IMR-90 (cell line): Measurements from ENCODE around the gene NT5E. TPM values are rescaled to one million over a fixed set of nuclear protein-coding genes. Genes with fewer than 3 reads are reported as not detected.

Experiments used
- ATAC-seq: fragments of 200-7000 bp; cut with Tn5 transposase; 2 replicates; pipeline ENCODE4 v1.9.1; 2020; ENCODE audit warnings: low read depth, mild to moderate bottlenecking, moderate library complexity
- Bru-seq: library from RNA; stranded (reverse); fragments of 400-500 nt; gene quantifications from one replicate; lab custom pipeline; 2021; lab: Mats Ljungman, UMichigan
- BruChase-seq, 2 experiments: library from RNA; stranded (reverse); fragments of 400-500 nt; gene quantifications; one replicate each; lab custom pipeline; 2021; lab: Mats Ljungman, UMichigan
- BruUV-seq: library from RNA; stranded (reverse); fragments of 400-500 nt; replicated peaks from 2 replicates; lab custom pipeline; 2021; lab: Mats Ljungman, UMichigan
- CTCF ChIA-PET: fragments of 300-600 bp; formaldehyde crosslinking; extraction: SDS; loops from one replicate; lab custom pipeline; 2021; ENCODE audit warnings: antibody characterized with exemption; lab: Yijun Ruan, JAX
- POLR2A ChIA-PET: fragments of 300-600 bp; sonication (Branson Sonifier 250); formaldehyde crosslinking; loops from one replicate; lab custom pipeline; 2022; ENCODE audit warnings: antibody characterized with exemption; ENCODE audit not compliant: unreplicated experiment; lab: Charles Lee
- DNase-seq: peaks from one replicate; pipeline ENCODE4 v3.0.0; 2013
- H2AFZ ChIP-seq: replicated peaks from 2 replicates; pipeline ENCODE3; 2013; ENCODE audit warnings: low read length, mild to moderate bottlenecking; ENCODE audit not compliant: poor library complexity
- H2AK5ac ChIP-seq: 2 replicates; pipeline ENCODE4 v1.6.1; 2013; ENCODE audit warnings: low read depth, low read length, inconsistent platforms
- H2AK9ac ChIP-seq: replicated peaks from 2 replicates; pipeline ENCODE3; 2013; ENCODE audit warnings: mild to moderate bottlenecking, low read depth, low read length, moderate library complexity; ENCODE audit not compliant: poor library complexity
- H2BK120ac ChIP-seq: 2 replicates; pipeline ENCODE4 v1.6.1; 2013; ENCODE audit warnings: low read depth, low read length, inconsistent platforms
- H2BK15ac ChIP-seq: 3 replicates; pipeline ENCODE4 v1.6.1; 2013; ENCODE audit warnings: low read depth, low read length, inconsistent platforms
- H2BK20ac ChIP-seq: 2 replicates; pipeline ENCODE4 v1.6.1; 2013; ENCODE audit warnings: low read depth, mild to moderate bottlenecking, inconsistent platforms, low read length, moderate library complexity
- H2BK5ac ChIP-seq: 2 replicates; pipeline ENCODE4 v1.6.1; 2013; ENCODE audit warnings: mild to moderate bottlenecking, low read depth, low read length, inconsistent platforms; ENCODE audit not compliant: poor library complexity, severe bottlenecking
- H3K14ac ChIP-seq: replicated peaks from 2 replicates; pipeline ENCODE4 v1.6.1; 2013; ENCODE audit warnings: low read depth, low read length, inconsistent platforms
- H3K18ac ChIP-seq: 2 replicates; pipeline ENCODE4 v1.6.1; 2013; ENCODE audit warnings: low read depth, low read length, control low read depth
- H3K23ac ChIP-seq: 2 replicates; pipeline ENCODE4 v1.6.1; 2013; ENCODE audit warnings: low read depth, low read length, inconsistent platforms
- H3K27ac ChIP-seq: 2 replicates; pipeline ENCODE4 v1.5.1; 2013; ENCODE audit warnings: mild to moderate bottlenecking, control low read depth, low read length; ENCODE audit not compliant: insufficient read depth
- H3K27me3 ChIP-seq: 2 replicates; pipeline ENCODE4 v1.6.1; 2013; ENCODE audit warnings: low read length; ENCODE audit not compliant: control insufficient read depth, insufficient read depth
- H3K36me3 ChIP-seq: 2 replicates; pipeline ENCODE4 v1.6.1; 2013; ENCODE audit warnings: low read length, mixed read lengths; ENCODE audit not compliant: control insufficient read depth, insufficient read depth
- H3K4ac ChIP-seq: 2 replicates; pipeline ENCODE4 v1.6.1; 2013; ENCODE audit warnings: low read depth, low read length, inconsistent platforms
- H3K4me1 ChIP-seq: 2 replicates; pipeline ENCODE4 v1.6.1; 2013; ENCODE audit warnings: low read length, mixed read lengths; ENCODE audit not compliant: control insufficient read depth, insufficient read depth
- H3K4me2 ChIP-seq: 2 replicates; pipeline ENCODE4 v1.6.1; 2013; ENCODE audit warnings: low read depth, mild to moderate bottlenecking, control low read depth, low read length, moderate library complexity
- H3K4me3 ChIP-seq: 2 replicates; pipeline ENCODE4 v1.5.1; 2013; ENCODE audit warnings: low read depth, mild to moderate bottlenecking, control low read depth, low read length, moderate library complexity; ENCODE audit not compliant: insufficient read depth
- H3K56ac ChIP-seq: 2 replicates; pipeline ENCODE4 v1.6.1; 2013; ENCODE audit warnings: low read length, inconsistent platforms; ENCODE audit not compliant: insufficient read depth; ENCODE audit errors: extremely low read depth
- H3K79me1 ChIP-seq, 2 experiments: 2 replicates each; pipeline ENCODE4 v1.6.1; 2013; ENCODE audit warnings: low read length in 2 of 2, inconsistent platforms in 1 of 2, low read depth in 1 of 2
- H3K9ac ChIP-seq: 2 replicates; pipeline ENCODE4 v1.6.1; 2013; ENCODE audit warnings: low read depth, low read length, control low read depth
- H3K9me1 ChIP-seq: 2 replicates; pipeline ENCODE4 v1.6.1; 2013; ENCODE audit warnings: low read length, inconsistent platforms; ENCODE audit not compliant: insufficient read depth
- H3K9me3 ChIP-seq: 2 replicates; pipeline ENCODE4 v1.6.1; 2013; ENCODE audit warnings: low read length; ENCODE audit not compliant: control insufficient read depth, insufficient read depth
- H4K20me1 ChIP-seq: 2 replicates; pipeline ENCODE4 v1.6.1; 2013; ENCODE audit warnings: low read length, inconsistent platforms; ENCODE audit not compliant: insufficient read depth
- H4K5ac ChIP-seq: 2 replicates; pipeline ENCODE4 v1.6.1; 2013; ENCODE audit warnings: mild to moderate bottlenecking, low read depth, low read length, control low read depth
- H4K8ac ChIP-seq, 2 experiments: 2 replicates each; pipeline ENCODE4 v1.6.1; 2013; ENCODE audit warnings: low read depth in 2 of 2, low read length in 2 of 2, control low read depth in 1 of 2, inconsistent platforms in 1 of 2
- H4K91ac ChIP-seq: 2 replicates; pipeline ENCODE4 v1.6.1; 2013; ENCODE audit warnings: low read depth, low read length, inconsistent platforms; ENCODE audit not compliant: insufficient read depth
- CEBPB ChIP-seq: IDR thresholded peaks from 2 replicates; pipeline ENCODE4 v1.6.1; 2012; ENCODE audit warnings: low read depth, low read length, improper control_type of control experiment
- CHD1 ChIP-seq: IDR thresholded peaks from 2 replicates; pipeline ENCODE4 v1.6.1; 2012; ENCODE audit warnings: low read depth, low read length, improper control_type of control experiment
- ELK1 ChIP-seq: fragments of 150-350 bp; IDR thresholded peaks from 2 replicates; pipeline ENCODE4 v1.6.1; 2016; ENCODE audit warnings: low read depth, mild to moderate bottlenecking, low read length, moderate library complexity, borderline replicate concordance
- MAFK ChIP-seq: IDR thresholded peaks from 2 replicates; pipeline ENCODE4 v1.6.1; 2012; ENCODE audit warnings: low read depth, low read length, improper control_type of control experiment
- MXI1 ChIP-seq: IDR thresholded peaks from 2 replicates; pipeline ENCODE4 v1.6.1; 2012; ENCODE audit warnings: low read depth, mild to moderate bottlenecking, low read length, moderate library complexity, borderline replicate concordance
- NFE2L2 ChIP-seq: fragments of 150-350 bp; IDR thresholded peaks from 2 replicates; pipeline ENCODE4 v1.6.1; 2016; ENCODE audit warnings: low read depth, mild to moderate bottlenecking, low read length
- POLR2A ChIP-seq: IDR thresholded peaks from 2 replicates; pipeline ENCODE4 v1.6.1; 2012; ENCODE audit warnings: mild to moderate bottlenecking, low read depth, low read length
- RAD21 ChIP-seq: IDR thresholded peaks from 2 replicates; pipeline ENCODE4 v1.6.1; 2012; ENCODE audit warnings: low read length, improper control_type of control experiment
- RFX5 ChIP-seq: IDR thresholded peaks from 2 replicates; pipeline ENCODE4 v1.8.0; 2012; ENCODE audit warnings: low read depth, mild to moderate bottlenecking, low read length, moderate library complexity
- SMC3 ChIP-seq: fragments of 150-350 bp; IDR thresholded peaks from 2 replicates; pipeline ENCODE4 v1.6.1; 2016; ENCODE audit warnings: low read depth, mild to moderate bottlenecking, antibody characterized with exemption, low read length, moderate library complexity
- WGBS, 2 experiments: methylation state at CpG; one replicate each; pipeline versions ENCODE4 v1.1.5 to v1.1.7; 2013; ENCODE audit warnings: missing lambda C conversion rate in 2 of 2; ENCODE audit not compliant: insufficient read length in 1 of 2; ENCODE audit errors: extremely low coverage in 2 of 2; 5-methylcytosine and 5-hydroxymethylcytosine counted together
- dilution Hi-C: fragments of 300-500 bp; cut with HindIII; formaldehyde crosslinking; loops from one replicate; pipeline ENCODE4 v1.14.3; 2018; ENCODE audit warnings: low sequenced_read_pairs; ENCODE audit not compliant: unreplicated experiment
- in situ Hi-C: fragments of 300-500 bp; cut with MboI; formaldehyde crosslinking; loops from 3 replicates; pipeline ENCODE4 v1.14.3; 2019; ENCODE audit warnings: low sequenced_read_pairs, inconsistent platforms, mixed read lengths
- intact Hi-C: fragments of 100-400 bp; cut with micrococcal nuclease; formaldehyde crosslinking; loops from 2 replicates; pipeline ENCODE4 v1.10.0; 2022
- long read RNA-seq: library from polyadenylated mRNA; unstranded; transcript quantifications from one replicate; pipeline ENCODE4 v2.0.0, GENCODE V29; 2021; ENCODE audit not compliant: unreplicated experiment
- polyA plus RNA-seq, 3 experiments: library from polyadenylated mRNA; depleted of rRNA; stranded (reverse); fragments of >200 nt; gene quantifications; 2 replicates each; pipeline ENCODE4 v1.2.3, GENCODE V29; 2012; ENCODE audit warnings: low replicate concordance in 1 of 3
- total RNA-seq: library from RNA; depleted of rRNA; stranded (reverse); fragments of >200 nt; gene quantifications from 2 replicates; pipeline ENCODE4 v1.2.3, GENCODE V29; 2012; rRNA removed
- TF ChIP-seq, protein P1 (sequence below): fragments of 150-350 bp; IDR thresholded peaks from 2 replicates; pipeline ENCODE4 v1.6.1; 2017; ENCODE audit warnings: mild to moderate bottlenecking, antibody characterized with exemption, low read length, low read depth

NT5E gene
- 280 and 281 TPM in 2 replicates for total RNA-seq
- 153 and 178 TPM in 2 replicates for polyA plus RNA-seq (2012; rRNA removed)
- polyA plus RNA-seq (2012; cell fraction: cytosol; rRNA removed) = 55.3 and 126 TPM in 2 replicates
- 66.2 and 102 TPM in 2 replicates for polyA plus RNA-seq (2012; cell fraction: nucleus; rRNA removed; ENCODE audit: low replicate concordance)
- percentile 96 among the genes with signal in this experiment for Bru-seq, nascent RNA
- percentile 93 among the genes with signal in this experiment for BruChase-seq, experiment 1, labeled RNA remaining after a 6-hour chase
- BruChase-seq, experiment 2, labeled RNA remaining after a 2-hour chase = percentile 89 among the genes with signal in this experiment
- long read RNA-seq, transcript NT5E-202 (3 exons, 974 nt) = minor isoform, 14 of 318 reads
- long read RNA-seq, transcript NT5E-201 (9 exons, 3,548 nt) = major isoform, 212 of 318 reads
- long read RNA-seq, partial matches to known transcripts = 24 of 318 reads
- long read RNA-seq, other reads (novel, unspliced or antisense) = 65 of 318 reads

DNA sequence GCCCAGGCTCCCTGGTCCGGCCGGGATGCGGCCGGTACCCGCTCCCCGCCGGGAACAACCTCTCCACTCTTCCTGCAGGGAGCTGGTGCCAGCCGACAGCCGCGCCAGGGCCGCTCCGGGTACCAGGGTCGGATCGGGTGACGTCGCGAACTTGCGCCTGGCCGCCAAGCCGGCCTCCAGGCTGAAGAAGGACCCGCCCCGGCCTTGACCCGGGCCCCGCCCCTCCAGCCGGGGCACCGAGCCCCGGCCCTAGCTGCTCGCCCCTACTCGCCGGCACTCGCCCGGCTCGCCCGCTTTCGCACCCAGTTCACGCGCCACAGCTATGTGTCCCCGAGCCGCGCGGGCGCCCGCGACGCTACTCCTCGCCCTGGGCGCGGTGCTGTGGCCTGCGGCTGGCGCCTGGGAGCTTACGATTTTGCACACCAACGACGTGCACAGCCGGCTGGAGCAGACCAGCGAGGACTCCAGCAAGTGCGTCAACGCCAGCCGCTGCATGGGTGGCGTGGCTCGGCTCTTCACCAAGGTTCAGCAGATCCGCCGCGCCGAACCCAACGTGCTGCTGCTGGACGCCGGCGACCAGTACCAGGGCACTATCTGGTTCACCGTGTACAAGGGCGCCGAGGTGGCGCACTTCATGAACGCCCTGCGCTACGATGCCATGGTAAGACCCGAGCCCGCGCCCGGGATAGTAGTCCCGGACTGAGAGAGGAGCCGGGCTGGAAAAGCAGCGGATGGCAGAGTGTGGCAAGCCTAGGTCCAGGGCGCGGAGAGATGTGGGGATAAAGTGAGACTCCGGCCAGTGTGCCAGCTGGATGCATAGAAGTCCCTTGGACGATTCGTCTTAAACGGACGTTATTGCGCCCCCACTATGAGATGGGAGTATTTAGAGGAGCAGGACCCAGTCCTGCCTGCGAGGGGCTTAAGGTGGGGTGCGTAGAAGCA, at the start of gene NT5E:
Gene NT5E, plus strand, starts transcription at position 266 of the 942 bp plus-strand sequence. Its CDS starts 57 bp downstream, at position 323.
- WGBS, 2 experiments = 0% methylated on average over 61 of the region's 92 CpGs; no CpG with 5 or more reads in 1 of the 2 experiments
- Histone ChIP-seq H3K4ac (peak within 1 kb of the TSS; percentile 86), H3K18ac (peak within 1 kb of the TSS; percentile 87), H4K91ac (peak within 1 kb of the TSS; percentile 74), H3K27ac (peak within 1 kb of the TSS; percentile 92), H3K56ac (peak within 1 kb of the TSS; percentile 76), H4K5ac (peak within 1 kb of the TSS; percentile 73), H4K20me1 (peaks cover 26% of the 10 kb centered on the region), H2AK5ac (peak within 1 kb of the TSS; percentile 96), H2BK15ac (peak within 1 kb of the TSS; percentile 89; the same call in 2 of the 3 replicates), H3K4me3 (peak within 1 kb of the TSS; percentile 97), H3K79me1 (peaks cover 19 to 40% of the 10 kb centered on the region in 2 experiments), H3K4me1 (peaks cover 26% of the 10 kb centered on the region), H3K9me3 (no peaks in the 10 kb centered on the region), H3K23ac (peak within 1 kb of the TSS; percentile 98), H3K14ac (peak within 1 kb of the TSS; percentile 98), H3K27me3 (no peaks in the 10 kb centered on the region), H4K8ac (peak within 1 kb of the TSS; percentile 61 to 79), H2BK120ac (peak within 1 kb of the TSS; percentile 86), H3K36me3 (peaks cover 3% of the 10 kb centered on the region; the same call in 1 of the 2 replicates), H2BK5ac (peak within 1 kb of the TSS; percentile 97), H2BK20ac (peak within 1 kb of the TSS; percentile 52), H2AK9ac (peak within 1 kb of the TSS; percentile 85), H3K9me1 (peaks cover 16% of the 10 kb centered on the region), H3K9ac (peak within 1 kb of the TSS; percentile 93), H3K4me2 (peak within 1 kb of the TSS; percentile 98), H2AFZ (peak within 1 kb of the TSS; percentile 88)
- BruUV-seq = TSS peak; percentile 46
- ATAC-seq (peak; percentile 87), DNase-seq (peak; percentile 69)
- CTCF ChIA-PET = interaction anchor here (0.6 to 1.8 kb wide), 7 partner anchors 33 to 95 kb away, joined by 3 to 12 read pairs (median 3); no protein-coding TSS in a partner anchor
- POLR2A ChIA-PET = interaction anchor here (0.6 to 3.8 kb wide), 7 partner anchors 9 to 194 kb away, joined by 3 to 40 read pairs (median 3); no protein-coding TSS in a partner anchor
- intact Hi-C loops (loop anchor here (1.0 to 10.0 kb wide), 6 partner anchors 27 to 225 kb away; partner anchors contain the start of gene SYNCRIP), in situ Hi-C loops (loop anchor here (5.0 to 10.0 kb wide), 2 partner anchors 43 to 225 kb away; no protein-coding TSS in a partner anchor), dilution Hi-C loops (no loop called here)
- TF ChIP-seq SMC3 (0 out of 2 replicates have a peak, but pooled peaks have one; percentile 11), RAD21 (no peak), NFE2L2 (no peak), ELK1 (no peak), RFX5 (no peak), POLR2A (peak; percentile 89), CEBPB (no peak), MAFK (no peak), MXI1 (peak; percentile 5; the same call in 1 of the 2 replicates), CHD1 (no peak; the same call in 1 of the 2 replicates)
- TF ChIP-seq, protein P1, sequence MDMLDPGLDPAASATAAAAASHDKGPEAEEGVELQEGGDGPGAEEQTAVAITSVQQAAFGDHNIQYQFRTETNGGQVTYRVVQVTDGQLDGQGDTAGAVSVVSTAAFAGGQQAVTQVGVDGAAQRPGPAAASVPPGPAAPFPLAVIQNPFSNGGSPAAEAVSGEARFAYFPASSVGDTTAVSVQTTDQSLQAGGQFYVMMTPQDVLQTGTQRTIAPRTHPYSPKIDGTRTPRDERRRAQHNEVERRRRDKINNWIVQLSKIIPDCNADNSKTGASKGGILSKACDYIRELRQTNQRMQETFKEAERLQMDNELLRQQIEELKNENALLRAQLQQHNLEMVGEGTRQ = no peak
